Tibial nerve (tissue), 4 donors: ENCODE data around the gene PHACTR4. TPM values are rescaled to one million over a fixed set of nuclear protein-coding genes. Genes with fewer than 3 reads are reported as not detected.
"Not testable (repeated sequence)": the region's sequence is repeated elsewhere in the genome, so short reads cannot be mapped to it uniquely, and the experiment has no call there.

Experiments used
- DNase-seq, 2 donors: peaks; one replicate each; pipeline ENCODE4 v3.0.0-alpha.2; 2019; ENCODE audit warnings: low spot score in 2 of 2
- H3K27ac ChIP-seq, 4 donors: fragments of 200-600 bp; sonication (generic) in 3 of 4; one replicate each; pipeline ENCODE4 v1.5.1; 2017 to 2019; ENCODE audit warnings: mild to moderate bottlenecking in 1 of 4
- H3K27me3 ChIP-seq, 2 donors: fragments of 200-600 bp; sonication (generic) in 1 of 2; one replicate each; pipeline versions ENCODE4 v1.5.1 to v1.6.0; 2017 to 2019
- H3K36me3 ChIP-seq, 3 donors: fragments of 200-600 bp; sonication (generic); one replicate each; pipeline ENCODE4 v1.5.1; 2018 to 2019
- H3K4me1 ChIP-seq, 4 donors: fragments of 200-600 bp; sonication (generic) in 3 of 4; one replicate each; pipeline ENCODE4 v1.5.1; 2017 to 2019
- H3K4me3 ChIP-seq, 4 donors: fragments of 200-600 bp; sonication (generic) in 3 of 4; one replicate each; pipeline ENCODE4 v1.5.1; 2017 to 2019; ENCODE audit warnings: mild to moderate bottlenecking in 1 of 4, moderate library complexity in 1 of 4
- H3K9me3 ChIP-seq, 4 donors: fragments of 200-600 bp; sonication (generic) in 3 of 4; one replicate each; pipeline ENCODE4 v1.5.1; 2017 to 2019
- EP300 ChIP-seq, 2 donors: sonication (generic); formaldehyde crosslinking; IDR thresholded peaks; one replicate each; pipeline ENCODE4 v1.6.1; 2017; ENCODE audit warnings: antibody characterized with exemption in 2 of 2, mild to moderate bottlenecking in 1 of 2
- POLR2A ChIP-seq, 2 donors: fragments of 450-650 bp; IDR thresholded peaks; one replicate each; pipeline ENCODE4 v1.6.1; 2017; ENCODE audit warnings: antibody characterized with exemption in 2 of 2, mild to moderate bottlenecking in 2 of 2, moderate library complexity in 2 of 2
- WGBS, 2 donors: methylation state at CpG; one replicate each; pipeline ENCODE4 v1.1.5; 2018; 5-methylcytosine and 5-hydroxymethylcytosine counted together
- total RNA-seq, 4 donors: library from RNA; depleted of rRNA; stranded (reverse); fragments of >200 nt; gene quantifications; one replicate each; pipeline ENCODE4 v1.1.0, GENCODE V29; 2016
- TF ChIP-seq, protein P1 (sequence below), 5 experiments: fragments of 200-600 bp in 3 of 5; fragments of 450-650 bp in 2 of 5; sonication (generic) in 3 of 5; IDR thresholded peaks; one replicate each; pipeline ENCODE4 v1.5.1; 2016 to 2019; ENCODE audit warnings: antibody characterized with exemption in 5 of 5, mild to moderate bottlenecking in 3 of 5, moderate library complexity in 2 of 5

PHACTR4 gene
- total RNA-seq, 4 donors from 2014 or later, result 25.1 to 38.7 (median 33.6) TPM

DNA sequence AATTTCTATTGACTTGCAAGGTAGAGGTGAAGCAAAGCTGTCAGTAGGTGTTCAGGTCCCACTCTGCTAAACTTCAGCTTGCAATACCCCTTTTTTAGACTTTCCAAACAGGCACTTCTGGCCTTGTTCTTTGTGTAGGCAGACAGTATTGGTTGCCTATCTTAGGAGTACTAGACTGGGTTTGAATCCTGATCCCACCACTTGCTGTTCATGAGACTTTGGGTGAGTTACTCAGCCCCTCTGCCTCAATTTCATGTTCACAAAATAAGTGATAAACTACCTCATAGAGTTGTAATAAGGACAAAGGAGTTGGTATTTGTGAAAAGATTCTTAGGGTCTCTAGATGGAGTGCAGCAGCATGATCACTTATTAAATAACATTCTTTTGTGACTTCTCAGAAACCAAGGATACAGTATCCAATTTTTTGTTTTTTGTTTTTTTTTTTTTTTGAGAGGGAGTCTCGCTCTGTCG is 141.5 kb downstream of the PHACTR4 start:
- H3K4me1 ChIP-seq, result peaks cover 0 to 53% (median 33%) of the 10 kb centered on the region in 4 donors
- H3K4me3 ChIP-seq, result no peak overlapping the region
- H3K36me3 ChIP-seq, result peaks cover 0 to 81% (median 0%) of the 10 kb centered on the region in 3 donors
- no peak for DNase-seq
- WGBS, 2 donors, result 100% methylated on average over 2 of the region's 2 CpGs
- H3K9me3 ChIP-seq, result no peaks in the 10 kb centered on the region
- TF ChIP-seq EP300 (IDR thresholded peaks at IDR 0.05) (no peak), POLR2A (IDR thresholded peaks at IDR 0.05) (no peak)
- TF ChIP-seq, protein P1, sequence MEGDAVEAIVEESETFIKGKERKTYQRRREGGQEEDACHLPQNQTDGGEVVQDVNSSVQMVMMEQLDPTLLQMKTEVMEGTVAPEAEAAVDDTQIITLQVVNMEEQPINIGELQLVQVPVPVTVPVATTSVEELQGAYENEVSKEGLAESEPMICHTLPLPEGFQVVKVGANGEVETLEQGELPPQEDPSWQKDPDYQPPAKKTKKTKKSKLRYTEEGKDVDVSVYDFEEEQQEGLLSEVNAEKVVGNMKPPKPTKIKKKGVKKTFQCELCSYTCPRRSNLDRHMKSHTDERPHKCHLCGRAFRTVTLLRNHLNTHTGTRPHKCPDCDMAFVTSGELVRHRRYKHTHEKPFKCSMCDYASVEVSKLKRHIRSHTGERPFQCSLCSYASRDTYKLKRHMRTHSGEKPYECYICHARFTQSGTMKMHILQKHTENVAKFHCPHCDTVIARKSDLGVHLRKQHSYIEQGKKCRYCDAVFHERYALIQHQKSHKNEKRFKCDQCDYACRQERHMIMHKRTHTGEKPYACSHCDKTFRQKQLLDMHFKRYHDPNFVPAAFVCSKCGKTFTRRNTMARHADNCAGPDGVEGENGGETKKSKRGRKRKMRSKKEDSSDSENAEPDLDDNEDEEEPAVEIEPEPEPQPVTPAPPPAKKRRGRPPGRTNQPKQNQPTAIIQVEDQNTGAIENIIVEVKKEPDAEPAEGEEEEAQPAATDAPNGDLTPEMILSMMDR (IDR thresholded peaks at IDR 0.05), result no peak
- H3K27me3 ChIP-seq, result no peaks in the 10 kb centered on the region
- H3K27ac ChIP-seq, result no peak overlapping the region

- DNase-seq, result no peak
- no peaks in the 10 kb centered on the region for H3K9me3 ChIP-seq
- peaks cover 0 to 81% (median 0%) of the 10 kb centered on the region in 3 donors for H3K36me3 ChIP-seq
- no peak overlapping the region for H3K27ac ChIP-seq
- 89 to 90% methylated on average over 7 of the region's 7 CpGs for WGBS, 2 donors
- TF ChIP-seq EP300 (IDR thresholded peaks at IDR 0.05), result no peak
- TF ChIP-seq, protein P1 (IDR thresholded peaks at IDR 0.05), result no peak
- no peak for TF ChIP-seq POLR2A (IDR thresholded peaks at IDR 0.05)
- peaks cover 0 to 48% (median 30%) of the 10 kb centered on the region in 4 donors for H3K4me1 ChIP-seq
- H3K4me3 ChIP-seq, result no peak overlapping the region
- no peaks in the 10 kb centered on the region for H3K27me3 ChIP-seq
These were observed 142.6 kb downstream of the PHACTR4 start for GRCh38 chr1:28512058-28512611.

DNA sequence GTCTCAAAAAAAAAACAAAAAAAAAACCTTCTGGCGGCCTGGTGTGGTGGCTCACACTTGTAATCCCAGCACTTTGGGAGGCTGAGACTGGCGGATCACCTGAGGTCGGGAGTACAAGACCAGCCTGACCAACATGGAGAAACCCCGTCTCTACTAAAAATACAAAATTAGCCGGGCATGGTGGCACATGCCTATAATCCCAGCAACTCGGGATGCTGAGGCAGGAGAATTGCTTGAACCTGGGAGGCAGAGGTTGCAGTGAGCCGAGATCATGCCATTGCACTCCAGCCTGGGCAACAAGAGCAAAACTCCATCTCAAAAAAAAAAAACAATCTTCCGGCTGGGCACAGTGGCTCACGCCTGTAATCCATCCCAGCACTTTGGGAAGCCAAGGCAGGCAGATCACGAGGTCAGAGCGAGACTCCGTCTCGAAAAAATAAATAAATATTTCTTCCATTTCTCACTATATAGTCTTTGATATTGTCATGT is 144.9 kb downstream of the PHACTR4 start:
- peaks cover 0 to 62% (median 0%) of the 10 kb centered on the region in 3 donors for H3K36me3 ChIP-seq
- H3K9me3 ChIP-seq, H3K27ac ChIP-seq, H3K4me3 ChIP-seq, H3K27me3 ChIP-seq, DNase-seq: not testable (repeated sequence)
- H3K4me1 ChIP-seq, result peaks cover 0 to 40% (median 14%) of the 10 kb centered on the region in 4 donors
- WGBS, 2 donors, result 91 to 94% methylated on average over 13 of the region's 13 CpGs

DNA sequence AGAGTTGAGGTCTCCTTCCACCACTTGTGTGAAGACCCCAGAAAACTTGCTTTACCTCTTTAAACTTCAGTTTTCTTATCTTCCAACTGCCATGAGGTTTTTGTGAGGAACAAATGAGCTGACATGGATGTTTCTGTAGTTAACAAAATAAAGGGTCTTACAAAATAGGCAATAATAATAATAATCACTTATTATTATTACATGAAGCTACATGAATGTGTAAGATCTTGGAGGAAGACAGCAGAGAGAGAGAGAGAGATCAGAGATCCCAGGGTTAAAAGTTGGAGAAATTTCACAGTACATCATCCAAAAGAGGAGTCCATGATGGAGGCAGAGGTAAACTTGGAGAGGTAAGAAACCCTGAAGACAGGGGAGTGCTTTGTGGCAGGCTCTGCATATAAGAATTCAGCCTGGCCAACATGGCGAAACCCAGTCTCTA is 147.0 kb downstream of the PHACTR4 start:
- TF ChIP-seq POLR2A (IDR thresholded peaks at IDR 0.05), result no peak
- TF ChIP-seq EP300 (IDR thresholded peaks at IDR 0.05), result no peak
- TF ChIP-seq, protein P1 (IDR thresholded peaks at IDR 0.05), result no peak
- Histone ChIP-seq H3K36me3 (peaks cover 0 to 41% (median 0%) of the 10 kb centered on the region in 3 donors), H3K9me3 (no peaks in the 10 kb centered on the region), H3K4me1 (peaks cover 0 to 24% (median 7%) of the 10 kb centered on the region in 4 donors), H3K27me3 (no peaks in the 10 kb centered on the region), H3K27ac (no peak overlapping the region), H3K4me3 (no peak overlapping the region)
- DNase-seq, result no peak
- 90 to 93% methylated on average over 1 of the region's 1 CpG for WGBS, 2 donors

DNA sequence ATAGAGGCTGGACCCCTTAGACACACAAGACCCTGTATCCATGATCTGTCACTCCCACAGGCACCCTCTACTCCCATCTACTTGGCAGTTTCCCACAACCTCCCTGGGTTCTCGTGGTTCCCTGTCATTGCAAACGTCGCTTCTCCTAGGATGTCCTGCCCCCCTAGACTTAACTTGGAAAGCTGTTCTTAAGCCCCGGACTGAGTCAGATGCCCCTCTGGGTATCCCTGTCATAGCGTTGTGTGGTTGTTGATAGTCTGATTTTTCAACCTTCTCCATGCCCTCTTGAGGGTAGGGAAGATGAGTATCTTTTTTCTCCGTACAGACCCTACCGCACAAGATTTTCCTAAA is 148.1 kb downstream of the PHACTR4 start:
- DNase-seq, result no peak
- Histone ChIP-seq H3K4me1 (peaks cover 0 to 16% (median 7%) of the 10 kb centered on the region in 4 donors), H3K27me3 (no peaks in the 10 kb centered on the region), H3K27ac (peak overlapping the region; percentile 1 to 86 (median 66)), H3K4me3 (peak overlapping the region; percentile 44 to 86 (median 62)), H3K9me3 (no peaks in the 10 kb centered on the region), H3K36me3 (peaks cover 0 to 30% (median 0%) of the 10 kb centered on the region in 3 donors)
- TF ChIP-seq EP300 (IDR thresholded peaks at IDR 0.05), result no peak
- TF ChIP-seq, protein P1 (IDR thresholded peaks at IDR 0.05), result no peak
- TF ChIP-seq POLR2A (IDR thresholded peaks at IDR 0.05), result no peak
- 13 to 17% methylated on average over 7 of the region's 7 CpGs for WGBS, 2 donors
